OCI-LY3 (cell line): ENCODE data around the gene DPYSL3.

Experiments
- CTCF ChIP-seq: fragments of 200-600, 300-600 bp; sonication (generic); IDR thresholded peaks from 2 replicates; pipeline ENCODE4 v1.5.1; 2014; ENCODE audit warnings: antibody characterized with exemption, low read length, low read depth
- EZH2phosphoT487 ChIP-seq: fragments of 200-600 bp; shearing (Covaris generic); IDR thresholded peaks from 2 replicates; pipeline ENCODE4 v1.6.1; 2018; ENCODE audit warnings: antibody characterized with exemption, mixed run types, low read depth

GRCh38 chr5:147396070-147396823 is 113.6 kb downstream of the DPYSL3 start:
- TF ChIP-seq CTCF, result no peak
- no peak for TF ChIP-seq EZH2phosphoT487
